Prostate gland (tissue), 2 donors: ENCODE results near the gene NEDD4L. TPM values are rescaled to one million over a fixed set of nuclear protein-coding genes. Genes with fewer than 3 reads are reported as not detected.

Source experiments
- DNase-seq: peaks from one replicate; pipeline ENCODE4 v3.0.0-alpha.2; 2019; ENCODE audit warnings: low spot score
- H3K27ac ChIP-seq, 2 donors: fragments of 200-600 bp; sonication (generic); 2 replicates each; pipeline ENCODE4 v1.5.1; 2017 to 2019
- H3K27me3 ChIP-seq: fragments of 200-600 bp; sonication (generic); replicated peaks from 2 replicates; pipeline ENCODE4 v1.5.1; 2019; ENCODE audit not compliant: insufficient read depth
- H3K36me3 ChIP-seq, 2 donors: fragments of 200-600 bp; sonication (generic); 1 replicate in 1 of 2; 2 replicates in 1 of 2; pipeline versions ENCODE4 v1.5.1 to v1.8.1; 2017 to 2019
- H3K4me1 ChIP-seq: fragments of 200-600 bp; sonication (generic); replicated peaks from 2 replicates; pipeline ENCODE4 v1.5.1; 2019
- H3K4me3 ChIP-seq, 2 donors: fragments of 200-600 bp; sonication (generic); 2 replicates each; pipeline ENCODE4 v1.5.1; 2017 to 2019
- H3K9me3 ChIP-seq: fragments of 200-600 bp; sonication (generic); 2 replicates; pipeline ENCODE4 v1.5.1; 2017
- CTCF ChIP-seq, 4 experiments: fragments of 200-600 bp in 2 of 4; fragments of 450-650 bp in 2 of 4; sonication (generic) in 2 of 4; IDR thresholded peaks; 1 replicate in 3 of 4; 2 replicates in 1 of 4; pipeline ENCODE4 v1.5.1; 2016 to 2019; ENCODE audit warnings: antibody characterized with exemption in 4 of 4, mild to moderate bottlenecking in 2 of 4, moderate library complexity in 2 of 4
- POLR2A ChIP-seq: fragments of 450-650 bp; IDR thresholded peaks from one replicate; pipeline ENCODE4 v1.6.1; 2016; ENCODE audit warnings: antibody characterized with exemption, mild to moderate bottlenecking
- POLR2AphosphoS5 ChIP-seq: sonication (generic); formaldehyde crosslinking; IDR thresholded peaks from one replicate; pipeline ENCODE4 v1.6.1; 2017; ENCODE audit warnings: antibody characterized with exemption
- WGBS: methylation state at CpG from one replicate; pipeline ENCODE4 v1.1.5; 2018; 5-methylcytosine and 5-hydroxymethylcytosine counted together
- intact Hi-C: fragments of 100-400 bp; cut with DNase I; formaldehyde crosslinking; loops from one replicate; pipeline ENCODE4 v1.14.2; 2022
- total RNA-seq, 2 donors: library from RNA; depleted of rRNA; stranded (reverse); fragments of >200 nt; gene quantifications; one replicate each; pipeline ENCODE4 v1.1.0, GENCODE V29; 2016

Gene NEDD4L
- total RNA-seq, 2 donors from 2014 or later = 280 to 420 TPM

GRCh38 chr18:58150772-58151171 lies 106.7 kb downstream of the NEDD4L start:
- peak overlapping the region; percentile 38 to 47 for H3K27ac ChIP-seq
- intact Hi-C loops = no loop called here
- TF ChIP-seq CTCF (IDR thresholded peaks at IDR 0.05) (no peak), POLR2A (no peak), POLR2AphosphoS5 (no peak)
- H3K27me3 ChIP-seq = no peaks in the 10 kb centered on the region
- no peaks in the 10 kb centered on the region for H3K36me3 ChIP-seq
- 89% methylated on average over 4 of the region's 4 CpGs for WGBS
- H3K4me3 ChIP-seq = peak overlapping the region; percentile 16 to 25
- H3K4me1 ChIP-seq = peaks cover 4% of the 10 kb centered on the region
- no peak for DNase-seq
- H3K9me3 ChIP-seq = no peaks in the 10 kb centered on the region

- no peak for TF ChIP-seq POLR2A
- no peak for TF ChIP-seq CTCF (IDR thresholded peaks at IDR 0.05)
- no peak for TF ChIP-seq POLR2AphosphoS5
These were observed 108.2 kb downstream of the NEDD4L start for GRCh38 chr18:58152216-58152615.

GRCh38 chr18:58152891-58153290 lies 108.9 kb downstream of the NEDD4L start:
- Histone ChIP-seq H3K9me3 (no peaks in the 10 kb centered on the region), H3K4me3 (no peak overlapping the region), H3K4me1 (peaks cover 4% of the 10 kb centered on the region), H3K36me3 (no peaks in the 10 kb centered on the region), H3K27me3 (no peaks in the 10 kb centered on the region), H3K27ac (no peak overlapping the region)
- TF ChIP-seq CTCF (IDR thresholded peaks at IDR 0.05) (no peak), POLR2A (no peak)
- no peak for DNase-seq
- intact Hi-C loops = no loop called here
- 96% methylated on average over 3 of the region's 3 CpGs for WGBS

More at GRCh38 chr18:58152216-58152615, 108.2 kb downstream of the NEDD4L start:
- Histone ChIP-seq H3K27me3 (no peaks in the 10 kb centered on the region), H3K36me3 (no peaks in the 10 kb centered on the region), H3K27ac (no peak overlapping the region), H3K4me1 (peaks cover 4% of the 10 kb centered on the region), H3K4me3 (peak overlapping the region; percentile 14 to 25), H3K9me3 (no peaks in the 10 kb centered on the region)
- intact Hi-C loops = no loop called here
- WGBS = 40% methylated on average over 3 of the region's 3 CpGs
- no peak for DNase-seq

- intact Hi-C loops = no loop called here
- Histone ChIP-seq H3K36me3 (no peaks in the 10 kb centered on the region), H3K27me3 (no peaks in the 10 kb centered on the region), H3K9me3 (no peaks in the 10 kb centered on the region), H3K4me3 (no peak overlapping the region), H3K27ac (no peak overlapping the region), H3K4me1 (no peaks in the 10 kb centered on the region)
- TF ChIP-seq POLR2AphosphoS5 (no peak), POLR2A (no peak)
- 90% methylated on average over 9 of the region's 9 CpGs for WGBS
- DNase-seq = no peak
These were observed 112.5 kb downstream of the NEDD4L start for GRCh38 chr18:58156516-58156915.

GRCh38 chr18:58157237-58157636 lies 113.2 kb downstream of the NEDD4L start:
- H3K9me3 ChIP-seq = no peaks in the 10 kb centered on the region
- no peaks in the 10 kb centered on the region for H3K4me1 ChIP-seq
- H3K27ac ChIP-seq = no peak overlapping the region
- WGBS = 83% methylated on average over 3 of the region's 3 CpGs
- intact Hi-C loops = no loop called here
- no peaks in the 10 kb centered on the region for H3K36me3 ChIP-seq
- no peaks in the 10 kb centered on the region for H3K27me3 ChIP-seq
- no peak for TF ChIP-seq CTCF (IDR thresholded peaks at IDR 0.05)
- no peak for TF ChIP-seq POLR2AphosphoS5
- TF ChIP-seq POLR2A = no peak
- no peak for DNase-seq
- no peak overlapping the region for H3K4me3 ChIP-seq
